Caco-2 (cell line): ENCODE results near the gene PRKAR1B. TPM values are rescaled to one million over a fixed set of nuclear protein-coding genes. Genes with fewer than 3 reads are reported as not detected.

Experiments used
- BruUV-seq: library from RNA; stranded (reverse); fragments of 400-500 nt; replicated peaks from 2 replicates; lab custom pipeline; 2021; lab: Mats Ljungman, UMichigan
- CTCF ChIA-PET: fragments of 300-600 bp; sonication (Branson Sonifier 250); formaldehyde crosslinking; loops from one replicate; lab custom pipeline; 2022; ENCODE audit warnings: antibody characterized with exemption; lab: Charles Lee
- POLR2A ChIA-PET: fragments of 300-600 bp; sonication (Branson Sonifier 250); formaldehyde crosslinking; loops from one replicate; lab custom pipeline; 2022; ENCODE audit warnings: antibody characterized with exemption; lab: Charles Lee
- DNase-seq, 2 experiments: peaks; one replicate each; pipeline versions ENCODE4 v3.0.0 to v3.0.0-alpha.2; 2020 to 2022
- H3K27me3 ChIP-seq: replicated peaks from 2 replicates; pipeline ENCODE4 v1.6.0; 2011; ENCODE audit warnings: low read length; ENCODE audit not compliant: control insufficient read depth, insufficient read depth
- H3K36me3 ChIP-seq: 2 replicates; pipeline ENCODE4 v1.5.1; 2011; ENCODE audit warnings: low read length; ENCODE audit not compliant: control insufficient read depth, insufficient read depth
- H3K4me1 ChIP-seq: fragments of 250-450 bp; sonication (Bioruptor Pico); 2 replicates; pipeline ENCODE4 v1.5.1; 2020; ENCODE audit warnings: mild to moderate bottlenecking
- H3K4me3 ChIP-seq: 2 replicates; pipeline ENCODE4 v1.5.1; 2011; ENCODE audit warnings: low read depth, mild to moderate bottlenecking, control low read depth, low read length
- H3K9me3 ChIP-seq: fragments of 250-450 bp; sonication (Bioruptor Pico); 2 replicates; pipeline ENCODE4 v1.5.1; 2020; ENCODE audit warnings: mild to moderate bottlenecking, moderate library complexity
- H3K27ac Mint-ChIP-seq: one replicate; pipeline ENCODE4 v1.8.0; 2022; ENCODE audit warnings: mixed read lengths; ENCODE audit not compliant: unreplicated experiment
- H3K27me3 Mint-ChIP-seq: one replicate; pipeline ENCODE4 v1.8.0; 2022; ENCODE audit warnings: mixed read lengths; ENCODE audit not compliant: insufficient read depth, unreplicated experiment
- H3K36me3 Mint-ChIP-seq: one replicate; pipeline ENCODE4 v1.8.0; 2022; ENCODE audit warnings: mild to moderate bottlenecking, mixed read lengths; ENCODE audit not compliant: insufficient read depth, unreplicated experiment
- H3K4me1 Mint-ChIP-seq: one replicate; pipeline ENCODE4 v1.8.0; 2022; ENCODE audit warnings: low read depth, mixed read lengths; ENCODE audit not compliant: unreplicated experiment
- H3K4me3 Mint-ChIP-seq: one replicate; pipeline ENCODE4 v1.8.0; 2022; ENCODE audit warnings: mild to moderate bottlenecking, moderate library complexity, mixed read lengths; ENCODE audit not compliant: unreplicated experiment
- H3K9me3 Mint-ChIP-seq: one replicate; pipeline ENCODE4 v1.8.0; 2022; ENCODE audit warnings: mixed read lengths; ENCODE audit not compliant: unreplicated experiment
- intact Hi-C: fragments of 100-400 bp; cut with micrococcal nuclease; formaldehyde crosslinking; loops from one replicate; pipeline ENCODE4 v1.10.0; 2022; ENCODE audit not compliant: unreplicated experiment
- total RNA-seq: library from RNA; stranded (reverse); gene quantifications from 2 replicates; pipeline ENCODE4 v1.2.3, GENCODE V29; 2022
- TF ChIP-seq, protein P1 (sequence below), 2 experiments: fragments of 200-600 bp in 1 of 2; IDR thresholded peaks; 1 replicate in 1 of 2; 2 replicates in 1 of 2; pipeline versions ENCODE4 v1.5.1 to v1.8.0; 2011 to 2022; ENCODE audit warnings: antibody characterized with exemption in 1 of 2, control low read depth in 1 of 2, inconsistent platforms in 1 of 2, low read depth in 1 of 2, low read length in 1 of 2, mild to moderate bottlenecking in 1 of 2, moderate library complexity in 1 of 2; ENCODE audit not compliant: insufficient read depth in 1 of 2, severe bottlenecking in 1 of 2, unreplicated experiment in 1 of 2

PRKAR1B gene
- total RNA-seq, 1 experiment from 2014 or later = 56.6 TPM

DNA sequence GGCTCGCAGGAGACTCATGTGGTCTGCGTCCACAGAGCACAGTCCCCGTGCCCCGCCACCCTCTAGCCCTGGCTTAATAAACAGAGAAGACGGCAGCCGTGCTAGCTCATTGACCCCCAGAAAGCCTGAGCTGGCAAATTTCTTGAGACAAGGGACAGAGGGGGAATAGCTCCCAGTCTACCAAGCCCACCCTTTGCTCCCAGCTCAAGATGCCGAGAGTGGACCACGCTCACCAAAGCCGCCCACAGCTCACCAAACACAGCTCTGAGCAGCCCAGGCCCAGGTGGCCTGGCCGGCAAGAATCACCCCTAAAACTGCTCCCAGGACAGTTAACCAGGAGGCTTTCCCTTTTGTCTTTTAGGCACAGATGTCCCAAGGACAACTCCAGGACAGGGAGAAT lies 212.8 kb downstream of the PRKAR1B start:
- no peak overlapping the region for H3K27ac Mint-ChIP-seq
- peaks cover 6% of the 10 kb centered on the region for H3K4me1 Mint-ChIP-seq
- no peaks in the 10 kb centered on the region for H3K27me3 Mint-ChIP-seq
- H3K4me3 ChIP-seq = no peak overlapping the region
- no peaks in the 10 kb centered on the region; the same call in 1 of the 2 replicates for H3K36me3 ChIP-seq
- no peak for DNase-seq
- peaks cover 54% of the 10 kb centered on the region for H3K36me3 Mint-ChIP-seq
- no peaks in the 10 kb centered on the region for H3K9me3 Mint-ChIP-seq
- H3K27me3 ChIP-seq = no peaks in the 10 kb centered on the region
- POLR2A ChIA-PET = no interaction called here
- H3K4me3 Mint-ChIP-seq = no peak overlapping the region
- H3K9me3 ChIP-seq = no peaks in the 10 kb centered on the region
- intact Hi-C loops = no loop called here
- BruUV-seq = no TSS peak
- peaks cover 18% of the 10 kb centered on the region; the same call in 1 of the 2 replicates for H3K4me1 ChIP-seq
- TF ChIP-seq, protein P1, sequence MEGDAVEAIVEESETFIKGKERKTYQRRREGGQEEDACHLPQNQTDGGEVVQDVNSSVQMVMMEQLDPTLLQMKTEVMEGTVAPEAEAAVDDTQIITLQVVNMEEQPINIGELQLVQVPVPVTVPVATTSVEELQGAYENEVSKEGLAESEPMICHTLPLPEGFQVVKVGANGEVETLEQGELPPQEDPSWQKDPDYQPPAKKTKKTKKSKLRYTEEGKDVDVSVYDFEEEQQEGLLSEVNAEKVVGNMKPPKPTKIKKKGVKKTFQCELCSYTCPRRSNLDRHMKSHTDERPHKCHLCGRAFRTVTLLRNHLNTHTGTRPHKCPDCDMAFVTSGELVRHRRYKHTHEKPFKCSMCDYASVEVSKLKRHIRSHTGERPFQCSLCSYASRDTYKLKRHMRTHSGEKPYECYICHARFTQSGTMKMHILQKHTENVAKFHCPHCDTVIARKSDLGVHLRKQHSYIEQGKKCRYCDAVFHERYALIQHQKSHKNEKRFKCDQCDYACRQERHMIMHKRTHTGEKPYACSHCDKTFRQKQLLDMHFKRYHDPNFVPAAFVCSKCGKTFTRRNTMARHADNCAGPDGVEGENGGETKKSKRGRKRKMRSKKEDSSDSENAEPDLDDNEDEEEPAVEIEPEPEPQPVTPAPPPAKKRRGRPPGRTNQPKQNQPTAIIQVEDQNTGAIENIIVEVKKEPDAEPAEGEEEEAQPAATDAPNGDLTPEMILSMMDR (IDR thresholded peaks at IDR 0.05; ENCODE audit: insufficient read depth in 1 of 2, low read depth in 1 of 2, low read length in 1 of 2, severe bottlenecking in 1 of 2, unreplicated experiment in 1 of 2) = no peak
- CTCF ChIA-PET = interaction anchor here (0.8 kb wide), 1 partner anchor 181 kb away, joined by 9 read pairs; no protein-coding TSS in a partner anchor

GRCh38 chr7:513521-514166 lies 213.4 kb downstream of the PRKAR1B start:
- Histone ChIP-seq H3K9me3 (no peaks in the 10 kb centered on the region), H3K4me3 (no peak overlapping the region), H3K27me3 (no peaks in the 10 kb centered on the region), H3K4me1 (peaks cover 18% of the 10 kb centered on the region; the same call in 1 of the 2 replicates), H3K36me3 (no peaks in the 10 kb centered on the region; the same call in 1 of the 2 replicates)
- TF ChIP-seq, protein P1 (IDR thresholded peaks at IDR 0.05; ENCODE audit: insufficient read depth in 1 of 2, low read depth in 1 of 2, low read length in 1 of 2, severe bottlenecking in 1 of 2, unreplicated experiment in 1 of 2) = no peak
- DNase-seq = no peak
- H3K4me1 Mint-ChIP-seq = peaks cover 6% of the 10 kb centered on the region
- ChIA-PET POLR2A (no interaction called here), CTCF (interaction anchor here (0.8 kb wide), 1 partner anchor 180 kb away, joined by 9 read pairs; no protein-coding TSS in a partner anchor)
- no peaks in the 10 kb centered on the region for H3K9me3 Mint-ChIP-seq
- H3K27me3 Mint-ChIP-seq = no peaks in the 10 kb centered on the region
- no TSS peak for BruUV-seq
- no peak overlapping the region for H3K27ac Mint-ChIP-seq
- peaks cover 59% of the 10 kb centered on the region for H3K36me3 Mint-ChIP-seq
- H3K4me3 Mint-ChIP-seq = no peak overlapping the region
- intact Hi-C loops = no loop called here

- ChIA-PET CTCF (no interaction called here), POLR2A (no interaction called here)
These were observed 214.4 kb downstream of the PRKAR1B start for GRCh38 chr7:512541-513311.

More at GRCh38 chr7:512541-513311, 214.4 kb downstream of the PRKAR1B start:
- H3K4me3 Mint-ChIP-seq = no peak overlapping the region
- BruUV-seq = no TSS peak
- intact Hi-C loops = no loop called here
- peaks cover 63% of the 10 kb centered on the region for H3K36me3 Mint-ChIP-seq
- Histone ChIP-seq H3K27me3 (no peaks in the 10 kb centered on the region), H3K9me3 (no peaks in the 10 kb centered on the region), H3K4me3 (no peak overlapping the region), H3K36me3 (no peaks in the 10 kb centered on the region; the same call in 1 of the 2 replicates), H3K4me1 (peaks cover 18% of the 10 kb centered on the region; the same call in 1 of the 2 replicates)
- H3K9me3 Mint-ChIP-seq = no peaks in the 10 kb centered on the region
- TF ChIP-seq, protein P1 (IDR thresholded peaks at IDR 0.05; ENCODE audit: insufficient read depth in 1 of 2, low read depth in 1 of 2, low read length in 1 of 2, severe bottlenecking in 1 of 2, unreplicated experiment in 1 of 2) = no peak
- H3K27me3 Mint-ChIP-seq = no peaks in the 10 kb centered on the region
- H3K27ac Mint-ChIP-seq = peak overlapping the region; percentile 58
- peaks cover 6% of the 10 kb centered on the region for H3K4me1 Mint-ChIP-seq
- no peak for DNase-seq
